MM.1S (cell line): ENCODE results near the gene ADGRV1.

Experiments
- DNase-seq: peaks from one replicate; pipeline ENCODE4 v3.0.0-alpha.2; 2015
- H2AFZ ChIP-seq: fragments of 300-600 bp; sonication (generic); 2 replicates; pipeline ENCODE4 v1.6.0; 2016; ENCODE audit warnings: antibody characterized with exemption, low read length
- H3F3A ChIP-seq: fragments of 300-600 bp; sonication (generic); 2 replicates; pipeline ENCODE4 v1.6.1; 2016; ENCODE audit warnings: mild to moderate bottlenecking, antibody characterized with exemption, low read length, moderate library complexity, mixed read lengths; ENCODE audit not compliant: insufficient read depth
- H3K27ac ChIP-seq: fragments of 300-600 bp; sonication (generic); 2 replicates; pipeline ENCODE4 v1.5.1; 2016; ENCODE audit warnings: mild to moderate bottlenecking, low read length
- H3K27me3 ChIP-seq: fragments of 300-600 bp; sonication (generic); replicated peaks from 2 replicates; pipeline ENCODE4 v1.6.0; 2016; ENCODE audit warnings: low read length; ENCODE audit not compliant: insufficient read depth
- H3K36me3 ChIP-seq: fragments of 300-600 bp; sonication (generic); replicated peaks from 2 replicates; pipeline ENCODE4 v1.6.1; 2016; ENCODE audit warnings: mild to moderate bottlenecking, low read length, mixed read lengths; ENCODE audit not compliant: insufficient read depth
- H3K4me1 ChIP-seq: fragments of 300-600 bp; sonication (generic); 2 replicates; pipeline ENCODE4 v1.6.1; 2016; ENCODE audit warnings: low read length, mixed read lengths
- H3K4me2 ChIP-seq: fragments of 300-600 bp; sonication (generic); 2 replicates; pipeline ENCODE4 v1.6.0; 2016; ENCODE audit warnings: low read depth, low read length
- H3K4me3 ChIP-seq: fragments of 300-600 bp; sonication (generic); 2 replicates; pipeline ENCODE4 v1.5.1; 2016; ENCODE audit warnings: low read length, mixed read lengths
- H3K79me2 ChIP-seq: fragments of 300-600 bp; sonication (generic); 2 replicates; pipeline ENCODE4 v1.6.1; 2016; ENCODE audit warnings: mixed run types, low read length, mixed read lengths
- H3K9ac ChIP-seq: fragments of 300-600 bp; sonication (generic); 2 replicates; pipeline ENCODE4 v1.6.1; 2016; ENCODE audit warnings: low read length, mixed read lengths
- H3K9me2 ChIP-seq: fragments of 300-600 bp; sonication (generic); replicated peaks from 2 replicates; pipeline ENCODE4 v1.6.1; 2016; ENCODE audit warnings: mild to moderate bottlenecking, low read length, mixed read lengths; ENCODE audit not compliant: insufficient read depth
- H3K9me3 ChIP-seq: fragments of 300-600 bp; sonication (generic); replicated peaks from 2 replicates; pipeline ENCODE4 v1.6.1; 2016; ENCODE audit warnings: mild to moderate bottlenecking, low read length, mixed read lengths; ENCODE audit not compliant: insufficient read depth
- H4K20me1 ChIP-seq: fragments of 300-600 bp; sonication (generic); 2 replicates; pipeline ENCODE4 v1.6.1; 2016; ENCODE audit warnings: mild to moderate bottlenecking, low read length, moderate library complexity, mixed read lengths; ENCODE audit not compliant: insufficient read depth
- EZH2 ChIP-seq: fragments of 300-600 bp; sonication (generic); optimal IDR thresholded peaks from 2 replicates; pipeline ENCODE3; 2017; ENCODE audit warnings: low read depth, mild to moderate bottlenecking, antibody characterized with exemption, low read length, mixed read lengths
- EZH2phosphoT487 ChIP-seq: fragments of 300-600 bp; sonication (generic); IDR thresholded peaks from 2 replicates; pipeline ENCODE4 v1.6.1; 2018; ENCODE audit warnings: antibody characterized with exemption, low read length
- TF ChIP-seq, protein P1 (sequence below): fragments of 300-600 bp; sonication (generic); IDR thresholded peaks from 2 replicates; pipeline ENCODE4 v1.5.1; 2016; ENCODE audit warnings: antibody characterized with exemption, low read length, mixed read lengths

The ADGRV1 gene

GRCh38 chr5:91179018-91179417, 620.4 kb downstream of the ADGRV1 start:
- Histone ChIP-seq H3K4me1 (peaks cover 26% of the 10 kb centered on the region), H3K79me2 (no peaks in the 10 kb centered on the region), H3K27ac (no peak overlapping the region), H3K27me3 (no peaks in the 10 kb centered on the region), H3K9me2 (no peaks in the 10 kb centered on the region), H3K9me3 (no peaks in the 10 kb centered on the region), H2AFZ (no peak overlapping the region), H3K4me3 (no peak overlapping the region), H3F3A (peaks cover 5% of the 10 kb centered on the region; the same call in 1 of the 2 replicates), H3K36me3 (no peaks in the 10 kb centered on the region), H4K20me1 (no peaks in the 10 kb centered on the region), H3K4me2 (no peak overlapping the region), H3K9ac (no peak overlapping the region)
- TF ChIP-seq, protein P1, sequence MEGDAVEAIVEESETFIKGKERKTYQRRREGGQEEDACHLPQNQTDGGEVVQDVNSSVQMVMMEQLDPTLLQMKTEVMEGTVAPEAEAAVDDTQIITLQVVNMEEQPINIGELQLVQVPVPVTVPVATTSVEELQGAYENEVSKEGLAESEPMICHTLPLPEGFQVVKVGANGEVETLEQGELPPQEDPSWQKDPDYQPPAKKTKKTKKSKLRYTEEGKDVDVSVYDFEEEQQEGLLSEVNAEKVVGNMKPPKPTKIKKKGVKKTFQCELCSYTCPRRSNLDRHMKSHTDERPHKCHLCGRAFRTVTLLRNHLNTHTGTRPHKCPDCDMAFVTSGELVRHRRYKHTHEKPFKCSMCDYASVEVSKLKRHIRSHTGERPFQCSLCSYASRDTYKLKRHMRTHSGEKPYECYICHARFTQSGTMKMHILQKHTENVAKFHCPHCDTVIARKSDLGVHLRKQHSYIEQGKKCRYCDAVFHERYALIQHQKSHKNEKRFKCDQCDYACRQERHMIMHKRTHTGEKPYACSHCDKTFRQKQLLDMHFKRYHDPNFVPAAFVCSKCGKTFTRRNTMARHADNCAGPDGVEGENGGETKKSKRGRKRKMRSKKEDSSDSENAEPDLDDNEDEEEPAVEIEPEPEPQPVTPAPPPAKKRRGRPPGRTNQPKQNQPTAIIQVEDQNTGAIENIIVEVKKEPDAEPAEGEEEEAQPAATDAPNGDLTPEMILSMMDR: no peak
- TF ChIP-seq EZH2 (no peak), EZH2phosphoT487 (no peak)
- DNase-seq: no peak

DNA sequence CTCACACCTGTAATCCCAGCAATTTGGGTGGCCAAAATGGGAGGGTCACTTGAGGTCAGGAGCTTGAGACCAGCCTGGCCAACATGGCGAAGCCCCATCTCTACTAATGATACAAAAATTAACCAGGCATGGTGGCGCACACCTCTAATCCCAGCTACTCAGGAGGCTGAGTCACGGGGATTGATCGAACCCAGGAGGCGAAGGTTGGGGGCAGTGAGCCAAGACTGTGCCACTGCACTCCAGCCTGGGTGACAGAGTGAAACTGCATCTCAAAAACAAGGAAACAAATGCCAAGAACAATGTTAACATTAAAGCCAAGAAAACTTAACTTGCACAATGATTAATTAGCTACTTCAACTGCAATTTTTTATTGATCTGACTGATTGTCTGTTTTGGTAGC, 621.9 kb downstream of the ADGRV1 start:
- Histone ChIP-seq H3K79me2 (no peaks in the 10 kb centered on the region), H3K9me2 (no peaks in the 10 kb centered on the region), H3K27ac (no peak overlapping the region), H3K9me3 (no peaks in the 10 kb centered on the region), H2AFZ (no peak overlapping the region), H3K4me1 (peaks cover 26% of the 10 kb centered on the region), H3K4me2 (no peak overlapping the region), H3K9ac (no peak overlapping the region), H3F3A (peaks cover 5% of the 10 kb centered on the region; the same call in 1 of the 2 replicates), H3K27me3 (no peaks in the 10 kb centered on the region), H3K36me3 (no peaks in the 10 kb centered on the region), H3K4me3 (no peak overlapping the region), H4K20me1 (no peaks in the 10 kb centered on the region)
- TF ChIP-seq, protein P1: no peak
- TF ChIP-seq EZH2phosphoT487 (no peak), EZH2 (no peak)
- DNase-seq: no peak

DNA sequence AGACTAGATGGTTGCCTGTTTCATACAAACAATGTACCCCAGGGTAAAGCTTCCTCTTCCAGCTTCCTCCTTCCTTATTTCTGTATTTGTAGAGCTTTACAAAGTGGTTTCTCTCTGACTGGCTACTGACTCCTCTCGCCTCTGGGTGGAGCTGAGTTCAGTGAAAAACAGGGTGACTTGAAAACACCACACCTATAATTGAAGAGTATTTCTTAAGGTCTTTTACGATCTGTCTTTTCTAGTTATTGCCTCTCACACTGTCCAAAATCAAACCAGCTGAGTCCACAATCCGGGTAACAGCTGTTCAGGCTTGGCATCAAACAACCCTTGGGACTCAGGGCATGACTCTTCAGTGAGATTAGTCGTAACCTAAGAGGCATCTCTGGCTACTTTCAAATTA, 624.2 kb downstream of the ADGRV1 start:
- no peaks in the 10 kb centered on the region for H3K27me3 ChIP-seq
- H2AFZ ChIP-seq: 0 out of 2 replicates have a peak overlapping the region, but pooled peaks have one; percentile 4
- H3K4me2 ChIP-seq: peak overlapping the region; percentile 17; the same call in 1 of the 2 replicates
- TF ChIP-seq, protein P1: peak; percentile 19; the same call in 1 of the 2 replicates
- no peak for TF ChIP-seq EZH2
- no peak overlapping the region for H3K27ac ChIP-seq
- H3K4me3 ChIP-seq: no peak overlapping the region
- no peak for DNase-seq
- H3K4me1 ChIP-seq: peaks cover 15% of the 10 kb centered on the region
- no peaks in the 10 kb centered on the region for H4K20me1 ChIP-seq
- no peaks in the 10 kb centered on the region for H3K36me3 ChIP-seq
- no peaks in the 10 kb centered on the region for H3K9me3 ChIP-seq
- H3K9ac ChIP-seq: no peak overlapping the region
- H3F3A ChIP-seq: peaks cover 5% of the 10 kb centered on the region; the same call in 1 of the 2 replicates
- H3K9me2 ChIP-seq: no peaks in the 10 kb centered on the region
- H3K79me2 ChIP-seq: no peaks in the 10 kb centered on the region
